Jurkat, Clone E6-1 (cell line): ENCODE data around the gene DTD1.

Experiments
- DNase-seq: peaks from one replicate; pipeline ENCODE4 v3.0.0-alpha.2; 2011; ENCODE audit warnings: low read depth, low spot score
- H3K4me3 ChIP-seq: 2 replicates; pipeline ENCODE4 v1.5.1; 2011; ENCODE audit warnings: mild to moderate bottlenecking, low read length, control low read depth, moderate library complexity

DTD1 gene

DNA sequence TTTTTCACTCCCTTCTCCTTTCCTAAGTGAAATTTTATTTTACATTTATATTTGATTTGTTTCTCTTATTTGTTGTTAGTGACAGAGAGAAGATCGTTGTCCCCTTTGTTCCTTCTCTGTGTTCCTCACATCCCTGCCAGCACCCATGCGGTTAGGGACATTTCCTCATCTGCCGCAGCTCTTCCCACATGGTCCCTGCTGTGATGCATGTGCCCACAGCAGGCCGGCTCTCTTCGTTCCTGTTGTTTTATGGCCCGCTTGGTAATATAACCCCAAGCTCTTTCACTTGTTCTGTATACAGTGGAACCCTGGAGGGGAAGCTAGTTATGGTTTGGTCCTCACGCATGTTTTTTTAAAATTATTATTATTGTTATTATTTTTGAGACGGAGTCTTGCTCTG is 23.6 kb downstream of the DTD1 start:
- DNase-seq, result no peak
- H3K4me3 ChIP-seq, result no peak overlapping the region

GRCh38 chr20:18613553-18613952 is 25.7 kb downstream of the DTD1 start:
- H3K4me3 ChIP-seq, result no peak overlapping the region
- no peak for DNase-seq

GRCh38 chr20:18614244-18614643 is 26.4 kb downstream of the DTD1 start:
- no peak overlapping the region for H3K4me3 ChIP-seq
- no peak for DNase-seq

GRCh38 chr20:18615020-18615650 is 27.3 kb downstream of the DTD1 start:
- DNase-seq, result no peak
- no peak overlapping the region for H3K4me3 ChIP-seq

DNA sequence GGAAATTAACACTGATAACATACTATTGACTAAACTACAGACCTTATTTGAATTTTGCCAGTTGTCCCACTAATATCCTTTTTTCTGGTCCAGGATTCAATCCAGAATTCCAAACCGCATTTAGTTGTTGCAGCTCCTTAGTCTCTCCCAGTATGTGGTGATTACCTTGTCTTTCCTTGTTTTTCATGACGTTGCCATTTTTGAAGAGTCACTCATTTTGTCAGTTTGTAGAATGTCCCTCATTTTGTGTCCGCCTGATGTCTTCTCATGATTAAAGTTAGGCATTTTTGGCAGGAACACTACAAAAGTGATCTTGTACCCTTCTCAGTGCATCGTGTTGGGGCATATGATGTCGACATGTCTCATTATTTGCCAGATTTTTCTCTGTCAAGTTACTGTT is 33.1 kb downstream of the DTD1 start:
- no peak for DNase-seq
- H3K4me3 ChIP-seq, result no peak overlapping the region

GRCh38 chr20:18623156-18623910 is 35.5 kb downstream of the DTD1 start:
- DNase-seq, result no peak
- no peak overlapping the region for H3K4me3 ChIP-seq

DNA sequence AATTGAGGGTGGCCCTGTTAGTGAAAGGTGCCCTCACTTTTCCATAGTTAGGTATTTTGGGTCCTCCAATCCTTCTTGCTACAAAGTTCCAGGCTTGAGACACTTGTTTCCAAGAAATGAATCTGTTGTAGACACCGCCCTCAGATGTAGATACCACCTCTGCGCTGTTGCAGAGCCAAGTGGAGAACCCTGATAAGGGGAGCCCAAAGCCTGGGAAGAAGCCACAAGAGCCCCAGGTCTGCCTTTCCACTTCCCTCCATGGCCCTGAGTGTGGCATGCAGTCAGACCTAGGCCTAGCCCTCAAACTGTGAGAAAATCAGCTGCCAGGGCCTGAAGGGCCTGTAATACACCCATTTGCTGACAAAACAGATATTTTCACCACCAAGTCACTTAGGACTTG is 37.1 kb downstream of the DTD1 start:
- DNase-seq, result no peak
- H3K4me3 ChIP-seq, result no peak overlapping the region

DNA sequence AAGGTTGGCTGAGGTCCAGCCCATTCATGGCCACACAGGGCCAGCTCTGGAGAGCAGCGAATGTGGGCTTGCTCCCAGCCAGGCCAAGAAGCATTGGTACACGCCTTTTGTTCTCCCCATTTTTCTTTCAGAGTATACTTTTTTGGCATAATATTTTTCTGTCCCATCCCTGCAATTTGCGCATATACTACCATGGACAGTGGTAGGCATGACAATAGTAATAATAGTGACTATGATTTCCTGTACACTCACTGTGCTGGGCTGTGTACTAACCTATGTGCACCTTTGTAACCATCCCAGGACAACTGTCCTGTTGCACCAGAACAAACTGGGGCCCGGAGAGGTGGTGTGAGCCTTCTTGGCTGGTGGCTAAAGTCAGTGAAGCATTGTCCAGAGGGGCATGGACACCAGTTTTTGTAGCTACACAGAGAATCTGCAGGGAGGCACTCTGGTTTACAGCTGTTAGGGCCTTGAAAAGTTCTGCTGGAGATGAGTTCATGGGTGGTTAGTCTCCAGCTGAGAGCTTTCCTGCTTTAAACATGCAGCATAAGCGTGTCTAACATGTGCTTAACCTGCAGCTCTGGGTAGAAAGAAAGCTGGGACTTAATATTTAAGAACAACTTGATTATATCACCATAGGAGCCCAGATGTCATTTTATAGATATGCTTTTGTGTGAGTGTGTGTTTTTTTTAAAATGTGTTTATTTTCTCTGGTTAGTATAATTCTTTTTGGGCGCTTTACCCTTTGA is 38.2 kb downstream of the DTD1 start:
- H3K4me3 ChIP-seq, result no peak overlapping the region
- DNase-seq, result no peak

DNA sequence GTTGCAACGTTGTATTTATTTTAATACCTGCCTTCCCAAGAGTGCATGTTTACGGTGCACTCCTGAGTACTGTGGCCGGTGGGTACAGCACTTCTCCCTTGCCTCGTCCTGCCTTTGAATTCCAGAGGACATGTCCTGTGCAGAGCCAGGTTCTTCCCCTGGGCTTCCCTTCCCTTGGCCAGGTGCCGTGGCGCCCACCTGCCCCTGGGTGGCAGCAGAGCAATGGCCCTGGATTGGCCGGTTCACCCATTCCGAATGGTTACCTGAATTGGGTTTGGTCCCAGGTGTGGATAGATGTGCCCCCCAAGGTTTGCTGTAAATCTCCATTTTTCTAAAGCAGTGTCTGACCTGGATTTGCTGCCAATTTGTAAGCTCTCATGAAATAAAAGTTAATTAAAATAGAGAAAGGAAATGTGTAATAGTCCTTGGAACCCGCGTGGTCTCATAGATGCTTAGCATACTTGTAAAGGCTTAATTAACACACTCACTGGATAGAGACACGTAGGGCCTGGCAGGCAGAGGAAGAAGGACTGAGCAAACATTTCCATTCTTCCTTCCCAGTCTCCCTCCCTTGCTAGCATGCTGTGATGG is 40.6 kb downstream of the DTD1 start:
- H3K4me3 ChIP-seq, result no peak overlapping the region
- DNase-seq, result no peak

GRCh38 chr20:18632196-18632789 is 44.4 kb downstream of the DTD1 start:
- no peak overlapping the region for H3K4me3 ChIP-seq
- peak; percentile 54 for DNase-seq

GRCh38 chr20:18633411-18633810 is 45.6 kb downstream of the DTD1 start:
- no peak overlapping the region for H3K4me3 ChIP-seq
- no peak for DNase-seq

- H3K4me3 ChIP-seq, result no peak overlapping the region
Measured at GRCh38 chr20:18634501-18634900, 46.6 kb downstream of the DTD1 start.

GRCh38 chr20:18635380-18635779 is 47.5 kb downstream of the DTD1 start:
- DNase-seq, result no peak
- H3K4me3 ChIP-seq, result no peak overlapping the region

More at GRCh38 chr20:18634501-18634900, 46.6 kb downstream of the DTD1 start:
- no peak for DNase-seq

- no peak overlapping the region for H3K4me3 ChIP-seq
- DNase-seq, result no peak
Measured at GRCh38 chr20:18637224-18637623, 49.4 kb downstream of the DTD1 start.

GRCh38 chr20:18638768-18639167 is 50.9 kb downstream of the DTD1 start:
- no peak overlapping the region for H3K4me3 ChIP-seq
- no peak for DNase-seq

- no peak for DNase-seq
Measured at GRCh38 chr20:18639501-18639979, 51.7 kb downstream of the DTD1 start.

GRCh38 chr20:18645196-18645745 is 57.4 kb downstream of the DTD1 start:
- no peak for DNase-seq

More at GRCh38 chr20:18639501-18639979, 51.7 kb downstream of the DTD1 start:
- H3K4me3 ChIP-seq, result no peak overlapping the region

GRCh38 chr20:18645851-18646250 is 58.0 kb downstream of the DTD1 start:
- no peak for DNase-seq
- H3K4me3 ChIP-seq, result no peak overlapping the region

More at GRCh38 chr20:18645196-18645745, 57.4 kb downstream of the DTD1 start:
- no peak overlapping the region for H3K4me3 ChIP-seq

GRCh38 chr20:18647777-18648176 is 59.9 kb downstream of the DTD1 start:
- DNase-seq, result no peak
- no peak overlapping the region for H3K4me3 ChIP-seq
